ENCODE results near the gene SAMD7. TPM values are rescaled to one million over a fixed set of nuclear protein-coding genes. Genes with fewer than 3 reads are reported as not detected.

The SAMD7 gene
- total RNA-seq, 1 donor from 2014 or later = not detected

GRCh38 chr3:169984292-169984691 is 72.9 kb downstream of the SAMD7 start:
- Mint-ChIP-seq H3K9me3 (no peaks in the 10 kb centered on the region), H3K27me3 (ENCODE audit: insufficient read depth, low read depth) (no peaks in the 10 kb centered on the region), H3K4me3 (no peak overlapping the region), H3K36me3 (peaks cover 30% of the 10 kb centered on the region), H3K4me1 (no peaks in the 10 kb centered on the region), H3K27ac (no peak overlapping the region)
- TF ChIP-seq EZH2 (IDR thresholded peaks at IDR 0.05) = no peak
- no peak for TF ChIP-seq EZH2phosphoT487 (IDR thresholded peaks at IDR 0.05)
- TF ChIP-seq CTCF (IDR thresholded peaks at IDR 0.05) = no peak
- Histone ChIP-seq H3K4me1 (no peaks in the 10 kb centered on the region), H4K20me1 (ENCODE audit: low read depth) (no peaks in the 10 kb centered on the region), H3K27ac (no peak overlapping the region), H3K4me3 (no peak overlapping the region), H3K9ac (no peak overlapping the region), H3K9me3 (ENCODE audit: low read depth) (no peaks in the 10 kb centered on the region), H3K36me3 (peaks cover 59% of the 10 kb centered on the region), H3K27me3 (no peaks in the 10 kb centered on the region), H3K79me2 (ENCODE audit: low read depth) (no peaks in the 10 kb centered on the region), H3F3A (ENCODE audit: low read depth) (no peaks in the 10 kb centered on the region), H2AFZ (replicated peaks) (no peak overlapping the region), H3K4me2 (no peak overlapping the region)
- DNase-seq (ENCODE audit: low spot score) = no peak

Other genes starting within 250 kb of the SAMD7 start
- 5.2 and 7.8 TPM in 2 replicates for gene MECOM, start 247.9 kb upstream of the SAMD7 start, total RNA-seq (ENCODE audit: low replicate concordance)
- 47.5 and 119 TPM in 2 replicates for gene TERC, start 146.5 kb upstream of the SAMD7 start, total RNA-seq (ENCODE audit: low replicate concordance)
- 0.31 and 0.34 TPM in 2 replicates for gene ACTRT3, start 142.0 kb upstream of the SAMD7 start, total RNA-seq (ENCODE audit: low replicate concordance)
- 19.2 and 23.6 TPM in 2 replicates for gene MYNN, start 138.2 kb upstream of the SAMD7 start, total RNA-seq (ENCODE audit: low replicate concordance)
- gene LRRIQ4, start 98.7 kb upstream of the SAMD7 start, total RNA-seq (ENCODE audit: low replicate concordance) = not detected in 2 replicates
- gene LRRC34, start 98.7 kb upstream of the SAMD7 start, total RNA-seq (ENCODE audit: low replicate concordance) = 12.5 and 54.8 TPM in 2 replicates
- not detected in 2 replicates for gene LRRC31, start 41.6 kb upstream of the SAMD7 start, total RNA-seq (ENCODE audit: low replicate concordance)
- gene SEC62, start 55.2 kb downstream of the SAMD7 start, total RNA-seq (ENCODE audit: low replicate concordance) = 22.0 and 34.8 TPM in 2 replicates
- 4.3 and 6.0 TPM in 2 replicates for gene GPR160, start 126.4 kb downstream of the SAMD7 start, total RNA-seq (ENCODE audit: low replicate concordance)